ENCODE measurements around the gene GREM2.

The GREM2 gene

DNA sequence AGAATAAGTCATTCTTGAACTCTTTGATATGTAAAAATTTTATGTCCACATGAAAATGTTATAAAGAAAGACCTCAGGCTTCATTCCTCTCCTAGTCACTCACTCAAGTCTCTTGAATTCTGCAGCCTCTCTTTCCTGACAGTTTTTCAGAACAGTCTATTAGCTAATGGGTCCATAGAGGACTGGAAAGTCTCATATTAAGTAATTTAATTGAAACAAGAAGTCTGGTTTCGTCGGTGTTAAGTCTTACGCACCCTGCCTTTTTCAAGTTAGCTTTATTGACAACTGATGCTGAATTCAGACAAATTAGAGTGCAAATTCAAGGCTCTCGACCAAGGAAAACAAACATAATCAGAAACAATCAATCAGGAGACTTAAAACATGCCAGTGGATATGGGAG, 105.8 kb downstream of the GREM2 start:
- TF ChIP-seq, protein P1, sequence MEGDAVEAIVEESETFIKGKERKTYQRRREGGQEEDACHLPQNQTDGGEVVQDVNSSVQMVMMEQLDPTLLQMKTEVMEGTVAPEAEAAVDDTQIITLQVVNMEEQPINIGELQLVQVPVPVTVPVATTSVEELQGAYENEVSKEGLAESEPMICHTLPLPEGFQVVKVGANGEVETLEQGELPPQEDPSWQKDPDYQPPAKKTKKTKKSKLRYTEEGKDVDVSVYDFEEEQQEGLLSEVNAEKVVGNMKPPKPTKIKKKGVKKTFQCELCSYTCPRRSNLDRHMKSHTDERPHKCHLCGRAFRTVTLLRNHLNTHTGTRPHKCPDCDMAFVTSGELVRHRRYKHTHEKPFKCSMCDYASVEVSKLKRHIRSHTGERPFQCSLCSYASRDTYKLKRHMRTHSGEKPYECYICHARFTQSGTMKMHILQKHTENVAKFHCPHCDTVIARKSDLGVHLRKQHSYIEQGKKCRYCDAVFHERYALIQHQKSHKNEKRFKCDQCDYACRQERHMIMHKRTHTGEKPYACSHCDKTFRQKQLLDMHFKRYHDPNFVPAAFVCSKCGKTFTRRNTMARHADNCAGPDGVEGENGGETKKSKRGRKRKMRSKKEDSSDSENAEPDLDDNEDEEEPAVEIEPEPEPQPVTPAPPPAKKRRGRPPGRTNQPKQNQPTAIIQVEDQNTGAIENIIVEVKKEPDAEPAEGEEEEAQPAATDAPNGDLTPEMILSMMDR (IDR thresholded peaks at IDR 0.05; ENCODE audit: insufficient read depth, low read length, missing control alignments) = no peak
- POLR2A ChIA-PET = no interaction called here
- DNase-seq (ENCODE audit: low read depth, low spot score) = no peak
- CTCF ChIA-PET = interaction anchor here (1.6 kb wide), 1 partner anchor 103 kb away, joined by 3 read pairs; no protein-coding TSS in a partner anchor
- H3K4me3 ChIP-seq (ENCODE audit: low read depth, low read length) = no peak overlapping the region

DNA sequence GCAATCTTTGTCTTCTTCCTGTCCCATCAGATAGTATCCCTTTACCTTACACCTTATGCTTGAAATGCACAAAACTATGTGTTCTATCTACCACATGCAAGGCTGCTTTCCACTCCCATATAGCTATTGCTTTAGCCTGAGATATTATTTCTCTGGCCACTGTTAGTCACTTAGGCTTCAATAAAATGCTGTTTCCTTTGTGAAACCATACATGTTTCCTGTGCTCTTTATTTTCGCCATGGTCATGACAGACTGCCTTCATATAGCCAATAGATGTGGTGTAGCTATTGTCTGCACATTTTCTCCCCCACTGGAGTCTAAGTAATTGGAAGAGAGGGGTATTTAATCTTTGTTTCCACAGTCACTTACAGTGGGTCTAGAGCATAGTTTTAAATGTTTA, 108.4 kb downstream of the GREM2 start:
- POLR2A ChIA-PET = no interaction called here

DNA sequence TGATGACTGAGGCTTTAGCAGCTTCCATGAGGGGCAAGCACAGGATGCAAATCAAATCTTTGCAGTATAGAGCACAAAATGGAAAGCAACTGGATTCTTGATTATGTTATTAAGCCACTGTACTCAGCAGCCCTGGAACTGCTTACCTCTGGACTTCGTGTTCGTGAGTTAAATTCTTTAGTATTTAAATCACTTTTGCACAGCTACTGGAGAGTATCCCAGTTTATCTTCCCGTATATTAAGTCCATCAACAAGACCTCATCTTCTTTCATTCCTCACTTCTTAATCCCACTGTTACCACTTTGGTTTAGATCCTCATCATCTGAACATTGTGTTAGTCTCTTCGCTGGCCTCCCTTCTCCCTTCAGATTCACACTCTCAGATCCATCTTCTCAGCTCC, 108.9 kb downstream of the GREM2 start:
- DNase-seq (ENCODE audit: low read depth, low spot score) = no peak
- TF ChIP-seq, protein P1 (IDR thresholded peaks at IDR 0.05; ENCODE audit: insufficient read depth, low read length, missing control alignments) = no peak
- POLR2A ChIA-PET = no interaction called here
- CTCF ChIA-PET = no interaction called here
- H3K4me3 ChIP-seq (ENCODE audit: low read depth, low read length) = no peak overlapping the region

More for the DNA sequence above, 108.4 kb downstream of the GREM2 start:
- H3K4me3 ChIP-seq (ENCODE audit: low read depth, low read length) = no peak overlapping the region
- TF ChIP-seq, protein P1 (IDR thresholded peaks at IDR 0.05; ENCODE audit: insufficient read depth, low read length, missing control alignments) = no peak
- CTCF ChIA-PET = no interaction called here
- no peak for DNase-seq (ENCODE audit: low read depth, low spot score)

DNA sequence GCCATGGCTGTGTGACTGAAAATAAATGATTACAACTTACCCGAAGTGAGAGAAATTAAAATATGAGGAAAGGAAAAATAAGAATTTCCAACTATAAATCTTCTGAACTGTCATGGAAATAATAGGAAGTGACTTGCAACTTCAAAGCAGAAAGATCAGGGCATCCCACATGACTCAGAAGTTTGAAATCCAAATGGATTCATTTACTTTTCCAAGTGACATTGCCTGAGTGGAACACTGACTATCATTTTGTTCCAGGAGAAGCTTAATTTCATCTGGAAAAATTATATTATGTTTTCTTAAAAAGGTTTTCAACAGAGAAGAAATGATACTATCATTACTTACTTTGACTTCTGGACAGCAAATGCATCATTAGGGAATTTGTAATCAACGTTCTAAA, 110.8 kb downstream of the GREM2 start:
- DNase-seq (ENCODE audit: low read depth, low spot score) = no peak
- TF ChIP-seq, protein P1 (IDR thresholded peaks at IDR 0.05; ENCODE audit: insufficient read depth, low read length, missing control alignments) = no peak
- H3K4me3 ChIP-seq (ENCODE audit: low read depth, low read length) = no peak overlapping the region
- ChIA-PET POLR2A (no interaction called here), CTCF (interaction anchor here (0.9 to 1.0 kb wide), 2 partner anchors 9 to 119 kb away, joined by 3 read pairs; no protein-coding TSS in a partner anchor)

DNA sequence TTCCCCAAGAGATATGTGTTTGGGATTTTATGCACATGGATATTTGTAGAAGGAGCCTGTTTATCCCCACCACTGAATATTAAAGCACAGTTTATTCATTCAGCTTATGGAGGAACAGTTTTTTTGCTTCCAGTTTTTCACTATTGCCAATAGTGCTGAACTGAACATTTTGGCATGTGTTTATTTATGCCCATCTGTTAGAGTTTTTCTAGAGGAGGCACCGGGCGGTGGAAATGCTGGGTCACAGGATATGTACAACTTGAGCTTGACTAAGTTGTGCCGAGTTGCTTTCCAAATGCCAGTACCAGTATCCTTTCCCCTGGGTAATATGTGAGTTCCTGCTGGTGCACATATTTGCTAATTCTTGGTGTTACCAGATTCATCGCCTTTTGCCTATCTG, 111.3 kb downstream of the GREM2 start:
- ChIA-PET POLR2A (no interaction called here), CTCF (interaction anchor here (0.9 to 1.0 kb wide), 2 partner anchors 10 to 120 kb away, joined by 3 read pairs; no protein-coding TSS in a partner anchor)
- no peak overlapping the region for H3K4me3 ChIP-seq (ENCODE audit: low read depth, low read length)
- DNase-seq (ENCODE audit: low read depth, low spot score) = no peak
- TF ChIP-seq, protein P1 (IDR thresholded peaks at IDR 0.05; ENCODE audit: insufficient read depth, low read length, missing control alignments) = no peak

DNA sequence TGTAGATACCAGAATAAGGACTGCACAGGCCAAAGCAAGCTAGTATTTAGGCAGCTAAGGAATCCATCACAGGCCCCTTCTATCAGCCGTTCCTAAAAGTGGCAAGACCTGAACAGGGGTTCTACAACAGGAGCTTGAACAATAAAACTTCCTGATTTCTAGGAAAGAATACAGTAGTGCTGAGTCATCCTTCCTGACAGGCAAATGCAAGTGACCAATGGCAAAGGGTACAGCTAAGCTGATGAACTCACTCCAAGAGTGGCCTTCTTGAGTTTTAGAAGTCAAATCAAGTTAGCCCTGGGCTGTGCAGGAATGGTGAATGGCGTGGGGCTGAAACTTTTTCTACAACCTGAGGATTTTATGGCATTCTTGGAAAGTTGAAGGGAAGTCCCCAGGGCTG, 112.9 kb downstream of the GREM2 start:
- no peak for DNase-seq (ENCODE audit: low read depth, low spot score)
- CTCF ChIA-PET = interaction anchor here (0.9 to 1.6 kb wide), 3 partner anchors 8 to 310 kb away, joined by 3 to 5 read pairs (median 3); no protein-coding TSS in a partner anchor
- TF ChIP-seq, protein P1 (IDR thresholded peaks at IDR 0.05; ENCODE audit: insufficient read depth, low read length, missing control alignments) = no peak
- POLR2A ChIA-PET = interaction anchor here (0.9 kb wide), 1 partner anchor 103 kb away, joined by 4 read pairs; no protein-coding TSS in a partner anchor
- H3K4me3 ChIP-seq (ENCODE audit: low read depth, low read length) = no peak overlapping the region

Measured in AG04449 (cell line).